Inflammatory macrophage treated with lipopolysaccharide for 1 hour (primary cell): ENCODE data around the gene CCDC138.
"Not testable (repeated sequence)": the region's sequence is repeated elsewhere in the genome, so short reads cannot be mapped to it uniquely, and the experiment has no call there.

Experiments used
- DNase-seq, 2 donors: peaks; one replicate each; pipeline ENCODE4 v3.0.0-alpha.2; 2020 to 2022

The CCDC138 gene, protein sequence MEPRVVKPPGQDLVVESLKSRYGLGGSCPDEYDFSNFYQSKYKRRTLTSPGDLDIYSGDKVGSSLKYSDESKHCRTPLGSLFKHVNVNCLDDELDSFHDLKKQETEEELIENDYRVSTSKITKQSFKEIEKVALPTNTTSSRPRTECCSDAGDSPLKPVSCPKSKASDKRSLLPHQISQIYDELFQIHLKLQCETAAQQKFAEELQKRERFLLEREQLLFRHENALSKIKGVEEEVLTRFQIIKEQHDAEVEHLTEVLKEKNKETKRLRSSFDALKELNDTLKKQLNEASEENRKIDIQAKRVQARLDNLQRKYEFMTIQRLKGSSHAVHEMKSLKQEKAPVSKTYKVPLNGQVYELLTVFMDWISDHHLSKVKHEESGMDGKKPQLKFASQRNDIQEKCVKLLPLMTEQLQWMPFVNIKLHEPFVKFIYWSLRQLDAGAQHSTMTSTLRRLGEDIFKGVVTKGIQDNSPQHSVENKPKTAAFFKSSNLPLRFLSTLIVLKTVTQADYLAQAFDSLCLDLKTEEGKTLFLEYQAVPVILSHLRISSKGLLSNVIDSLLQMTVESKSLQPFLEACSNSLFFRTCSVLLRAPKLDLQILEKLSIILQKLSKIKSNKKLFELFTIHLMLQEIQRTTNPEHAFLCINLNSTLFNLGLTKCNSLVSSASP

DNA sequence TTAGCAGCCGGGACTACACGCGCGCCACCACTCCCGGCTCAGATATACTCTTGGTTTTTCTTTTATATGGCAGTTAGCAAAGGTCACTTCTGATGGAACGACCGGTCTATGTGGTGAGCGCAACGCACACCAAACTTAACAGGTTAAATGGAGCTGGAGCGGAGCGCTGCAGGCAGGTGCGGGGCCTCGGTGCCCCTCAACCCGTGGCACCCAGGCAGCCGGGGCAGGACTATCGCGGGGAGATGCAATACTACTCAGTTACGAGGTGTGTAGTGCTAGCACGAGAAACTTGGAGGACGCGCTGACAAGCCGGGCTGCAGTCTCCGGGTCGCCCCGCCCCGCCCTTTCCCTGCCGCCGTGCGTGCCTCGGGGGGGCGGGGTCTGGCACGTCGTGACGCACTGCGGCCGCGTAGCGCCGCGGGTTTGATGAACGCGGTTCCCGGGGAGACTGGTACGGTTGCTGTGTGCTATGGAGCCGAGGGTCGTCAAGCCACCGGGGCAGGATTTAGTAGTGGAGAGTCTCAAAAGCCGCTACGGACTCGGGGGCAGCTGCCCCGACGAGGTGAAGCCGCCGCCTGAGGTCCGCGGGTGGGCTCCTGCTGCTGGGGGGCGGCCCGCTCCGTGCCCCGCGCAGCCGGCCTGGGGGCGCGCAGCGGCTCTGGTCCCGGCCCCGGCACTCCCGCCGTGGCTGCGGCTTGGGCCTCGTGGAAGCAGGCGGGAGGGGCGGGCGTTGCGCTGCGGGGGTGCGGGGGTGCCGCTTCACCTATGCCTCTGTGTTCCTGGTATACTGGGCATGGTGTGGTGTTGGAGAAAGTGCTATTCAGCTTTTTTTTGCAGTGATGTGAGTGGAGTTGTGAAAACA, at the start of gene CCDC138:
Gene CCDC138 (plus strand): TSS at position 418 of the 862 bp plus-strand sequence. CDS start 52 bp downstream, at position 470.
- DNase-seq = peak; percentile 70 to 85

DNA sequence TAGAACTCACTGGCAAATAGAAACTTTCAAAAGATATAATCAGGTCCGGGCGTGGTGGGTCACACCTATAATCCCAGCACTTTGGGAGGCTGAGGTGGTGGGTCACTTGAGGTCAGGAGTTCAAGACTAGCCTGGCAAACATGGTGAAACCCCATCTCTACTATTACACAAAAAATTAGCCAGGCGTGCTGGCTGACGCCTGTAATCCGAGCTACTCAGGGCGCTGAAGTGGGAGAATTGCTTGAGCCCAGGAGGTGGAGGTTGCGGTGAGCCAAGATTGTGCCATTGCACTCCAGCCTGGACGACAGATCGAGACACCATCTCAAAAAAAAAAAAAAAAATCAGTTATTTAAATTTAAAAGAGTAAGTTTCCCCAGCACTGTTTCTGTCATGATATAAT, 28.6 kb upstream of the CCDC138 start:
- DNase-seq = not testable (repeated sequence)

DNA sequence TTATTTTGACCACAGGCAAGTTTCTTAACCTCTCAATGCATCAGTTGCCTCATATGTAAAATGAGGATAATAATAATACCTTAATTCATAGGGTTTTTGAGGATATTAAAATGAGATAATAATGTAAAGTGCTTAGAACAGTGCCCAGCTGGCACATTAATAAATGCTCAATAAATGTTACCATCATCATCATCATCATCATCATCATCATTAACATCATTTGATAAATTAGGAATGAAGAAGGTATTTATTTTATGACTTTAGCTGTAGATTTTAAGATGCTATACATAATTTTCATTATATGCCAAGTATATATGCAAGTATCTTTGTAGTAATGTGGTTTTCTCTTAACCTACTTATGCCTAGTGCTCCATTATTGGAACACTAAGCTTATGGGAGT, 24.0 kb upstream of the CCDC138 start:
- not testable (repeated sequence) for DNase-seq

DNA sequence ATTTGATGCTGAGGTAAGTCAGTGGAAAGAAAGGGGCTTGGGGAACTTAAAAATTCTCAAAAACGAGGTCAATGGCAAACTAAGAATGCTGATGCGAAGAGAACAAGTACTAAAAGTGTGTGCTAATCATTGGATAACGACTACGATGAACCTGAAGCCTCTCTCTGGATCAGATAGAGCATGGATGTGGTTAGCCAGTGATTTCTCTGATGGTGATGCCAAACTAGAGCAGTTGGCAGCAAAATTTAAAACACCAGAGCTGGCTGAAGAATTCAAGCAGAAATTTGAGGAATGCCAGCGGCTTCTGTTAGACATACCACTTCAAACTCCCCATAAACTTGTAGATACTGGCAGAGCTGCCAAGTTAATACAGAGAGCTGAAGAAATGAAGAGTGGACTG, 19.9 kb upstream of the CCDC138 start:
- DNase-seq = not testable (repeated sequence)

DNA sequence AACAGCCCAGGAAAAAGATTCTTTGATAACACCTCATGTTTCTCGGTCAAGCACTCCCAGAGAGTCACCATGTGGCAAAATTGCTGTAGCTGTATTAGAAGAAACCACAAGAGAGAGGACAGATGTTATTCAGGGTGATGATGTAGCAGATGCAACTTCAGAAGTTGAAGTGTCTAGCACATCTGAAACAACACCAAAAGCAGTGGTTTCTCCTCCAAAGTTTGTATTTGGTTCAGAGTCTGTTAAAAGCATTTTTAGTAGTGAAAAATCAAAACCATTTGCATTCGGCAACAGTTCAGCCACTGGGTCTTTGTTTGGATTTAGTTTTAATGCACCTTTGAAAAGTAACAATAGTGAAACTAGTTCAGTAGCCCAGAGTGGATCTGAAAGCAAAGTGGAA, 18.7 kb upstream of the CCDC138 start:
- DNase-seq = not testable (repeated sequence)

DNA sequence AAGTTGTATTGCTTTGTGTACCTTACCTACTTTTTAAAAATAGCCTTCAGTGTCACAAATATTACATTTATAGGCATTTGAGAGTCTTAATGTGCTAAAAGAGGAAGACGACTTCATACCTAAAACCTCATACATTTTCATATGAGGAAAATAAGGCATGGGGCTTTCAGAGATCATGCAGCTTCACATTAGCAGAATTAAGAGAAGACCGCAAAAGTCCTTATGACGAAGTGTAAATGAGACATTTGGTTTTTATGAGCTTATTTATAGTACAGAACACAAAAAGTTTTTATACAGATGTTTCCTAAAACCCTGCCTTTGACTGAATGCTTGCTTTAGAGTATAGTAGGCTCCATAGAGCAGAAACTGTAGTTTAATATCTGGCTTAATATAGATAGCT, 10.1 kb upstream of the CCDC138 start:
- DNase-seq = no peak

DNA sequence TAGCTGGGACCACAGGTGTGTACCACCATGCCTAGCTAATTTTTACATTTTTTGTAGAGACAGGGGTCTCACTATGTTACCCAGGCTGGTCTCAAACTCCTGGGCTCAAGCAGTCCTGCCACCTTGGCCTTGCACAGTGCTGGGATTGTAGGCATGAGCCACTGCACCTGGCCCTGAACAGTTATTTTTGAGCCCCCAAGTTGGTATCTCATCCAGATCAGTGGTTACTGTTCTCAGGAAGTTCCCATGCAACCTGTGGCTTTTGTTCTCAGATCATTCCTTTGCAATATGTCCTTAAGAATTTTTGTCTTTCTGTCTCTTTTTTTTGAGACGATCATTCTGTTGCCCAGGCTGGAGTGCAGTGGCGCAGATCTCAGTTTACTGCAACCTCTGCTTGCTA, 7.7 kb upstream of the CCDC138 start:
- no peak for DNase-seq

DNA sequence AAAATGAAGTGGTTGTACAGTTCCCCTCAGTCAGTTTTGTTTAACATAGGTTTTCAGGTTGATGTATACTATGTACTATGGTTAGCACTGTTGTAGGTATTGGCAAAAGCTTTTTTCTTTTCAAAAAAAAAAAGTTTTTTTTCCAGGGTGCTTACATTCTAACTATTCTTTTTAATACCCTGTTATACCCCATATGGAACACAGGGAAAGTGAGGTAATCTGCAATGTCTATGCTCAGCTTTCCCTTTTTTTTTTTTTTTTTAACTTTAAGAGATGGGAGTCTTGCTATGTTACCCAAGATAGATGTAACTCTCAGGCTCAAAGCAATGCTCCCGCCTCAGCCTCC, 590 bp upstream of the CCDC138 start:
- DNase-seq = no peak

DNA sequence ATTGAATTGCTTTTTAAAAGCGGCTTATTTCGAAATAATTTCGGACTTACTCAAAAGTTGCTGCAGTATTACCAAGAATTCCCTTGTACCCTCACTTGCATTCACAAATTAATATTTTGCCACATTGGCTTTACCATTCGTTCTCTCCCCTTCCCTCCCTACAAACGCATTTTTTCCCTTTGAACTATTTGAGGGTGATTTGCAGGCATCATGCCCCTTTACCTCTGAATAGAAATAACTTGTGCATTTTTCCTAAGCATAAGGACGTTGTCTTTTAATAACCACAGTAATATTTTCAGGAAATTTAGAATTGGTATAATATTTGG, 608 bp downstream of the CCDC138 start:
- DNase-seq = peak in 1 of 2 donors; percentile 30

DNA sequence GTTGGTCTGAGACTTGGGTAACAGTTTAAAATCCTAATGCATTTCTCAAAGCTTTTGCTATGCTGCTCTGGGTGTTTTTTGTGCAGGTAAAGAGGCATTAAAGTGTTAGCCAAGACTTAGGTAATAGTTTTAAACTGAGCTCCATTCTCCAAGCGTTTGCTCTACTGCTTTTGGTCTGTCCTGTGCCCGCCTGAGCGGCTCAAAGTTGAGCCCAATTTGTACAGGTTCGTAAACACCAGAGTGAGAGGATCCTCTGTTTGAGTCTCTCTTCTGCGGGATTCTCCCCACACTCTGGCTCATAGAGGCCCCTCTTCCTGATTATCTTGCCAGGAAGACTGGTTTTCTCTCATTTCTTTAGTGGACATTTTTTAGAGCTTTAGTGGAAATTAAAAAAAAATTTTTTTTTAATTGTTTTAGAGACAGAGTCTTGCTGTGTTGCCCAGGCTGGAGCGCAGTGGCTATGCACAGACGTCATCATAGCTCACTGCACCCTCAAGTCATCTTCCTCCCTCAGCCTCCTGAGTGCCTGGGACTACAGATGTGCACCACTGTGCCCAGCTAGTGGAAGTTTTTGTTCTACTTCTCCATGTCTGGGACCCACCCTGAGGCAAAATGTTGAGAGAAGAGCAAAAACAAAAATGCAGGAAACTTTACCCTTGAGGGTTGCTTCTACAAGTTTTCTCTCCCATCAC, 16.6 kb downstream of the CCDC138 start:
- DNase-seq = no peak

DNA sequence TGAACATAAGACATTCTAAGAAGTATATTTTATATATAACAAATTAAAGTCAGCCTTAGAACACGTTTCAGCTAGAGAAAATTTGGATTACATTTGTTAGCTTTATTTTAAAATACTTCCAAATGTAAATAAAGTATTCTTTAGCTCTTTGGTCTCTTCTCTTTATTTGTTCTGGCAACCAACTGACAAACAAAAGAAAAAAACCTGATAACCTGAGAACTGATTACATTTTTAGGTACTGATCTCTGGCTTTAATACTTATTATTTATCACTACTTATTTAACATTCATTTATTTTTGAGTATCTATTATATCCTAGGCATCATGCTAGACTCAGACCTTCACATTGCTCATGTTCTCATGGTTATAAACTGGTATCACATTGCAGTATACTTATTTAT, 18.5 kb downstream of the CCDC138 start:
- no peak for DNase-seq

DNA sequence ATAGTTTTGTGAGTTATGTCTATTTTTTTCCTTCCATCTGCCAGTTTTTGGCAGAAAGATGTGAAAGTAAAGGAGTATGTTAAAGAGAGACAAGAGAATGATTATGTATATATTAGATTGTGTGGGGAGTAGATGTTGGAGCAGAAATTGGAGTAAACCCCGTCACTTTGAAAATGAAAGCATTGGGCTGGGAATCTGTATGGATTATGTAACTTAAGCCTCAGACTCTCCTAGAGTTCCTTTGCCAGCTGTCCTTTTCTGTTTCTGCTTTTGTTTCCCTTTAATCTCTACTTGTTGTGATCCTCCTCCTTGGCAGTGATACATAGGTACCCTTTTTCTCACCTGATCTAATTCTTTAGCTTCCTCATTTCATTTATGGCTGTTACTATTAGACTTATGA, 19.2 kb downstream of the CCDC138 start:
- no peak for DNase-seq

DNA sequence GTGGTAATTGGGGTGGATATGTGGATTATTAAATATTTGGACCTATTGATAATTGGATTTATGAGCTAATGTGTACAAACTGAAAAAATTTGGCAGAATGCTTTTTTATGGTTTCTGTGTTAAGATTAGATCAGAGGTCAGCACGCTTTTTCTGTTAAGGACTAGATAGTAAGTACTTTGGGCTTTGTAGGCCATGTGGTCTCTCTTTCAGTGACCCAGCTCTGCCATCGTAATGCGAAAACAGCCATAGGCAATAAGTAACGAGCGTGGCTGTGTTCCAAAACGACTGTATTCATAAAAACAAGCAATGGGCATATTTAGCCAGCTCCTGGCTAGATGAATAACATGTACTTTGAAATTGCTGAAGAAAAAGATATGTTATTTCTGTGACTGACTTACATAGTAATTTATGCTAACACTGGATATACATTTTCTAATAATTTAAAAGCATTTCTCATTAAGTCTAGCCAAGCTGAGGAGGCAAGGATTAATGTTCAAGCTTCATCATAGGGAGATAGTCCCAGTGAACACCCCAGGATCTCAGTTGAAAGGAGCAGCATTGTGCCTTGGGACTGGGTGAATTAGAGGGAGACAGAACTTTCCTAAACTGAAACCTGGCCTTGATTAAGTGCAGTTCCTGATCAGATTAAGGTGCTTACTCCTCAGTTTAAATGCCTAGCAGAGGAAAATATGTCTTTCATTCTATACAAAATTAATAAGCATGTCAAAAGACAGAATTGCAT, 20.0 kb downstream of the CCDC138 start:
- no peak for DNase-seq

DNA sequence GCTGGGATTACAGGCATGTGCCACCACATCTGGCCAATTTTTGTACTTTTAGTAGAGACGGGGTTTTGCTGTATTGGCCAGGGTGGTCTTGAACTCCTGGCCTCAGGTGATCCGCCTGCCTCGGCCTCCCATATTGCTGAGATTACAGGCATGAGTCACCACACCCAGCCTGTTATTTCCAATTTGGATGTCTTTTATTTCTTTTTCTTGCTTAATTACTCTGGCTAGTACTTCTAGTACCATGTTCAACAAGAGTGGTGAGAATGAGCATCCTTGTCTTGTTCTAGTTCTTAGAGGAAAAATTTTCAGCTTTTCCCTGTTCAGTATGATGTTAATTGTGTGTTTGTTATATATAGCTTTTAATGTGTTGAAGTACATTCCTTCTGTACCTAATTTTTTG, 23.4 kb downstream of the CCDC138 start:
- no peak for DNase-seq

DNA sequence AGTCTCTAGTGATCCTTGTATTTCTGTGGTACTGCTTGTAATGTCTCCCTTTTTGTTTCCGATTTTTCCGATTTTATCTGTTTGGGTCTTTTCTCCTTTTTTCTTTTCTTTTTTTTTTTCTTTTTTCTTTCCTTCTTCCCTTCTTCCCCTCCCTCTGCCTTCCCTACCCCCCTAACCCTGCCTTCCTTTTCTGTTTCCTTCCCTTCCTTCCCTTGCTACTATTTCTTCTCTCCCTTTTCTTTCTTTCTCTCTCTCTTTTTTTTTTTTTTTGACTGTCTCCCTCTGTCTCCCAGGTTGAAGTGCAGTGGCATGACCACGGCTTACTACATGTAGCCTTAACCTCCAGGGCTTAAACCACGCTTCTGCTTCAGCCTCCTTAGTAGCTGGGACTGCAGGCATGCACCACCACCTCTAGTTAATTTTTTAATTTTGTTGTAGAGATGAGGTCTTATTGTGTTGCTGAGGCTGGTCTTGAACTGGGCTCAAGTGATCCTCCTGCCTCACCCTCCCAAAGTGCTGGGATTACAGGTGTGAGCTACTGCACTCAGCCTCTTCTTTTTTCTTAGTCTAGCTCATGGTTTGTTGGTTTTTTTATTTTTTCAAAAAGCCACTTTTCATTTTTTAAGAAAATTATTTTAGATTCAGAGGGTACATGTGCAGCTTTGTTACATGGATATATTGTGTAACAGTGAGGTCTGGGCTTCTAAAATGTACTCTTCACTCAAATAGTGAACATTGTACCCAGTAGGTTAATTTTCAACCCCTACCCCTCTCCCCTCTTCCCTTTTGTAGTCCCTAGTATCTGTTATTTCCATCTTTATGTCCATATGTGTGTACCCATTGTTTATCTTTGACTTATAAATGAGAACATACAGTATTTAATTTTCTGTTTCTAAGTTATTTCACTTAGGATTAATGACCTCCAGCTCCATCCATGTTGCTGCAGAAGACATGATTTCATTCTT, 24.7 kb downstream of the CCDC138 start:
- DNase-seq = no peak

DNA sequence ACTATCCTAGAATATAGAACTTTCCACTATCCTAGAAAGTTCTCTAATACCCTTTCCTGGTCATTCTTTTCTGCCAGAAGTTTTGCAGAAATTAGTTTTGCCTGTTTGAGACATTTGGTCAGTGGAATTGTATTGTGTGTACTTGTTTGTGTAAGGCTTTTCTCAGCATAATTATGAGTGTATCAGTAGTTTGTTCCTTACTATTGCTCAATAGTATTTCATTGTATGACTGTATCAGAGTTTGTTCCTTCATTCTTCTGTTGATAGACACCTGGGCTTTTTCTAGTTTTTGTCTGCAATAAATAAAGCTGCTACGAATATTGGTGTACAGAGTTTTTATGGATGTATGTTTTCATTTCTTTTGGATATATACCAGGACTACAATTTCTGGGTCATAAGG, 27.2 kb downstream of the CCDC138 start:
- no peak for DNase-seq

DNA sequence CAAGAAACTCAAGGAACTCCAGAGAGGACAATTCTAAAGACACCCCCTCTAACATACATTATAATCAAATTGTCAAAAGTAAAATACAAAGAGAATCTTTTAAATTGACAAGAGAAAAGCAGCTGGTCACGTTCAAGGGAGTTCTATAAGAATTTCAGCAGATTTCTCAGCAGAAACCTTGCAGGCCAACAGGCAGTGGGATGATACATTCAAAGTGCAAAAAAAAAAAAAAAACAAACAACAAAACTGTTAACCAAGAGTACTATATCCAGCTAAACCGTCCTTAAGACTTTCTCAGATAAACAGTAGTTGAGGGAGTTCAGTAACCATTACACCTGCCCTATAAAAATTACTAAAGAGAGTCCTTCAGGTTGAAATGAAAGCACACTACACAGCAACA, 33.9 kb downstream of the CCDC138 start:
- DNase-seq = no peak

DNA sequence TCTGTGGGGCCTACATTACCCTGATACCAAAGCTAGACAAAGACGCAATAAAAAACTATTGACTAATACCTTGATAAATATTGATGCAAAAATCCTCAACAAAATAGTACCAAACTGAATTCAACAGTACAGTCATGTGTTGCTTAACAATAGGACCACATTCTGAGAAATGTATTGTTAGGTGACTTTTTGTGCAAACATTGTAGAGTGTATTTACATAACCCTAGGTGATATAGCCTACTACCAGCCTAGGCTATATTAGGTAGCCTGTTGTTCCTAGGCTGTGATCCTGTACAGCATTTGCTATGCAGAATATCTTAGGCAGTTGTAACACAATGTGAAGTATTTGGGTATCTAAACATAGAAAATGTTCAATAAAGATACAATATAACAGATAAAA, 36.7 kb downstream of the CCDC138 start:
- DNase-seq = no peak

DNA sequence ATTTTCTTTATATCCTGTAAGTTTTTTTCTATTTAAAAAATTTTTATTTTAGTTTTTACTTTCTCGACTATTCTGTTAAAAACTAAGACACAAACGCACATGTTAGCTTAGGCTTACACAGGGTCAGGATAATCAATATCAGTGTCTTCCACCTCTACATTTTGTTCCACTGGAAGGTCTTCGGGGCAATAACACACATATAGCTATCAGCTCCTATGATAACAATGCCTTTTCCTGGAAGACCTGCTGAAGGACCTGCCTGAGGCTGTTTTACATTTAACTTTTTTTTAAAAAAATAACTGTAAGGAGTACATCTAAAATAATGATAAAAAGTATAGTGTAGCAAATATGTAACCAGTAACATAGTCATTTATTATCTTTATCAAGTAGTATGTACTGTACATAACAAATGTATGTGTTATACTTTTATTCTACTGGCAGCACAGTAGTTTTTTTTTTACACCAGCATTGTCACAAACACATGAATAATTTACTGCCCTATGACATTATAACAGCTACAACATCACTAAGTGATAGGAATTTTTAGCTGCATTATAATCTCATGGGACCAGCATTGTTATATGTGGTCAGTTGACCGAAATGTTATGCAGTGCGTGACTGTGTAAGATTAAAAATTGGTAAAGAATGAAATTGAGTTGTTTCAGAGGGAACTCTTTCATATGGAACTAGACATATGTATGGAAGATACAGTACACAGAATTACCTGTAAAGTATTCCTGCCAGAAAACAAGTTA, 37.9 kb downstream of the CCDC138 start:
- no peak for DNase-seq

DNA sequence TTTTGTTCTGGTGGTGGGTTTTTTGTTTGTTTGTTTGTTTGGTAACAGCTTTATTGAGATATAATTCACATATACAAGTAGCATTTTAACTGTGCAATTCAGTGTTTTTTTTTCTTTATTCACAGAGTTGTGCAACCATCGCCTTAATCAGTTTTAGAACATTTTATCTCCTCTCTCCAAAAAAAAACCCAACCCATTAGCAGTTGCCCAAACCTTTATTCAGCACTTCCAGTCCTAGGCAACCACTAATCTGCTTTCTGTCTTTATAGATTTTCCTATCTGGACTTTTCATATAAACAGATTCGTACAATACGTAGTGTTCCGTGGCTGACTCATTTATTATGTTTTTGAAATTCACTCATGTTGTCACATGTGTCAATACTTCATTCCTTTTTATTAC, 38.7 kb downstream of the CCDC138 start:
- DNase-seq = no peak
